Activated naive CD8-positive, alpha-beta T cell (primary cell): ENCODE measurements around the gene SIDT1.
A peak's percentile ranks its signal among the peaks of the same experiment; 100 is the strongest.

ENCODE experiments used
- H3K27ac Mint-ChIP-seq: one replicate; pipeline ENCODE4 v1.8.0; 2021; ENCODE audit warnings: mixed read lengths
- H3K27me3 Mint-ChIP-seq: one replicate; pipeline ENCODE4 v1.8.0; 2021; ENCODE audit warnings: mixed read lengths
- H3K36me3 Mint-ChIP-seq: one replicate; pipeline ENCODE4 v1.8.0; 2021; ENCODE audit warnings: mixed read lengths
- H3K4me1 Mint-ChIP-seq: one replicate; pipeline ENCODE4 v1.8.0; 2021; ENCODE audit warnings: low read depth, mixed read lengths
- H3K4me3 Mint-ChIP-seq: one replicate; pipeline ENCODE4 v1.8.0; 2021; ENCODE audit warnings: mild to moderate bottlenecking, mixed read lengths
- H3K9me3 Mint-ChIP-seq: one replicate; pipeline ENCODE4 v1.8.0; 2021; ENCODE audit warnings: low read depth, mixed read lengths

Gene SIDT1

GRCh38 chr3:113597596-113598354, 65.4 kb downstream of the SIDT1 start:
- H3K4me1 Mint-ChIP-seq: no peaks in the 10 kb centered on the region
- H3K4me3 Mint-ChIP-seq: no peak overlapping the region
- H3K9me3 Mint-ChIP-seq: no peaks in the 10 kb centered on the region
- H3K27ac Mint-ChIP-seq: no peak overlapping the region
- peaks cover 12% of the 10 kb centered on the region for H3K36me3 Mint-ChIP-seq
- H3K27me3 Mint-ChIP-seq: no peaks in the 10 kb centered on the region

DNA sequence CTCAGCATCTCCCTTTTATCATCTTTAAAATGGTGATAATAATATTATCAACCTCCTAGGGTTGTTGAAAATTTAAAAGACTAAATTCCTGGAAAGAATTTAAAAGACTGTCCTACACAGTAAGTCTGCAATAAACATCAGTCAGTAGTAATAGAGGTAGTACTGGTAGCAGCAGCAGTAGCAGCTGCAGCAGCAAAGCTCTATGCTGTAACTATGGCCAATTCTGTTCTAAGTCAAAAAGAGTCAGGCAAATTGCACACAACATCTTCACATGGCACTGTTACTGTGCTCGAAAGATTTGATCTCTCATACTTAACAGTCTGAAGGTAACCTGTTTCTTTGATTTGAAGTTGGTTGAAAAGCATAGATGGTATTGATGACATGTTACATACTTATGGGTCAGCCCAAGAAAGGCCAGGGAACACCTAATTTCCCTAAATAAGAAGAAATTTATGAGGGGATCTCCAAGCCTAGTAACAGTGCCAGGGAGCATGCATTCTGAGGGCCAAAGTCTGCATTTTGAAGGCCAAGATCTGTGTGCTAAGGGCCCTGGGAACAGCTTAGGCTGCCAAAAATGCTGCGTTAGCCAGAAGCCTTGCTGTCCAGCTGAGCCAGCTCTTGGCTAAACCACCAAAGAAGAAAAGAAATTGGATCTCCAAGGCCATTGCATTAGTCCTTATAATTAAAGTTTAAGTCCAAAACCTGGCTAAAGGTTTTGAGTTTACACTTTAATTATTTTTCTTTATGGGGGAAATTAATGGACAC, 68.2 kb downstream of the SIDT1 start:
- H3K27ac Mint-ChIP-seq: no peak overlapping the region
- no peaks in the 10 kb centered on the region for H3K27me3 Mint-ChIP-seq
- no peaks in the 10 kb centered on the region for H3K9me3 Mint-ChIP-seq
- H3K36me3 Mint-ChIP-seq: peaks cover 10% of the 10 kb centered on the region
- H3K4me3 Mint-ChIP-seq: no peak overlapping the region
- H3K4me1 Mint-ChIP-seq: peaks cover 4% of the 10 kb centered on the region

- Mint-ChIP-seq H3K36me3 (peaks cover 10% of the 10 kb centered on the region), H3K27me3 (no peaks in the 10 kb centered on the region), H3K9me3 (no peaks in the 10 kb centered on the region), H3K27ac (no peak overlapping the region), H3K4me3 (no peak overlapping the region), H3K4me1 (peaks cover 10% of the 10 kb centered on the region)
Measured at GRCh38 chr3:113601240-113601639, 68.9 kb downstream of the SIDT1 start.

DNA sequence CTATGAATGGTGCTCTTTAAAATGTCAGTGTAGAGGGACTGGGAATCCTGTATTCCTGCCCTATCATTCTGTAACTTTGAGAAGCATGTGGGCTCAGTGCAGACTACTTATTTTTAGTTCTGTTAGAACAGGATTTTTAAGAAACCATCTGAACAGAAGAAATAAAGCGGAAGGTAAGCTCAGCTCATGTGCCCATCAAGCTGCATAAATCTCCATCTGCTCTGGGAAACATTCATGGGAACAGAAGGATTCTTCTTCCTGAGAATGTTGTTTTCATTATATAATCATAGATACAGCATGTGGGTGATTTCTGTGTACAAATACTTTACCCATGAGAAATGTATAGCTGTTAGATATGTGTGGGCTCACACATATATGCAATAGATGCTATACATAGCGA, 69.9 kb downstream of the SIDT1 start:
- no peak overlapping the region for H3K27ac Mint-ChIP-seq
- H3K9me3 Mint-ChIP-seq: no peaks in the 10 kb centered on the region
- peaks cover 12% of the 10 kb centered on the region for H3K36me3 Mint-ChIP-seq
- H3K27me3 Mint-ChIP-seq: no peaks in the 10 kb centered on the region
- no peak overlapping the region for H3K4me3 Mint-ChIP-seq
- peaks cover 20% of the 10 kb centered on the region for H3K4me1 Mint-ChIP-seq

DNA sequence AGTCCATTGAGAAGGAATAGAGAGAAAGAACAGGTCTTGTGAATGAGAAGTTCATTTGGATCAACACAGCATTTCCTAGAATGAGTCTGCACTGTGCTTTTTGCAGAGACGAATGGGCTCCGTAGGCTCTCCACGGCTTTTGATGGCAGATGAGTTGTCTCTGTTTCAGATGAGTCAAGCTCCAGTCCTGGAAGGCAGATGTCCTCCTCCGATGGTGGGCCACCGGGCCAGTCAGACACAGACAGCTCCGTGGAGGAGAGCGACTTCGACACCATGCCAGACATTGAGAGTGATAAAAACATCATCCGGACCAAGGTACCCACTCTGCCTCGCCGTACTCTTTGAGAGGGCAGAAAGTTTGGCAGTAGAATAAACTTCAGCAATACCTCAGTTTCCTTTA, 70.5 kb downstream of the SIDT1 start:
- Mint-ChIP-seq H3K9me3 (no peaks in the 10 kb centered on the region), H3K27ac (no peak overlapping the region), H3K4me1 (peaks cover 23% of the 10 kb centered on the region), H3K27me3 (no peaks in the 10 kb centered on the region), H3K36me3 (peaks cover 12% of the 10 kb centered on the region), H3K4me3 (no peak overlapping the region)

DNA sequence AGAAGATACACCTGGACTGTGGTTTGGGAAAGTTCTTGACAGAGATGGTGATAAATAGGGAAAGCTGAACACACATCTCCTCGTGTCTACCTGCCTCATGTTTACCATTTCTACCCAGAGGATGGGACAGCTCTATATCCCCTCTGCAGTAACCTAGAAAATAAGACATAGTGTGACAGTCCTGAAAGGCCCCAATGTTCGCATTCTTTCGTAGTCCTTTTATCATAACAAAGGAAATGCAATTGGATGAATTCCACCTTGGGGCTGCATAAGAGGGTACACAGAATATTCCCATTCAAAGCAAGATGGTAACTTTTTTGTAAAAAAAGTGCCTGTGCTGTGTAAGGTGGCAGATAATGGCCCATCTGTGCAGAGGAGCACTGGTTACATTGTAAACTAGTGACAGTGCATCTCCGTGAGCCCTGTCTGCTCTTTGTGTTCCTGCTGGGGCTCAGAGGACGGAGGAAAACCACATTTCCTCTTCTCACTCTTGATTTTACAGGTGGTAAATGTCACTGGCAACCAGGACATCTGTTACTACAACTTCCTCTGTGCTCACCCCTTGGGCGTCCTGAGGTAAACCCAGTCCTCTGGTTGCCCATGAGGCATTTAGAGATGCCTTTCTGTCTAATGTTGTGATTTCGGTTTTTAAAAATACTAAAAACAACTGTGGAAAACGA, 74.3 kb downstream of the SIDT1 start:
- peak overlapping the region; percentile 38 for H3K27ac Mint-ChIP-seq
- H3K4me1 Mint-ChIP-seq: peaks cover 28% of the 10 kb centered on the region
- peaks cover 16% of the 10 kb centered on the region for H3K36me3 Mint-ChIP-seq
- H3K27me3 Mint-ChIP-seq: no peaks in the 10 kb centered on the region
- no peaks in the 10 kb centered on the region for H3K9me3 Mint-ChIP-seq
- H3K4me3 Mint-ChIP-seq: peak overlapping the region; percentile 43

DNA sequence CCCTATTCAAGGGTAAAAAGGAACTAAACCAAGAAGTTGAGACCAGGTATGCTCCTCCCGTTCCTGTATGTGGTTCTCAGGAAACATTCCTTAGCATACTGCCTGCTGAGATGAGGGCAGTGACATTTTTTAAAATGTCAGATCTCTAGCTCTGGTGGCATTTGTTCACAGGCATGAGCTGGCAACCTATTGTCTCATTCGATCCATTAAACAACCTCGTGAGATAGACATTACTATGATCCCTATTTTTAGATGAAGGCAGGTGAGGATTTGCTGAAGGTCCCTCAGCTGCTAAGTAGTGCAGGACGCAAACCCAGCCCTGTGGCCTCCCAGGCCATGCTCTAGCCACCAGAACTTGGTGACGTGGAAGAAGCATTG, 74.9 kb downstream of the SIDT1 start:
- Mint-ChIP-seq H3K4me3 (peak overlapping the region; percentile 43), H3K9me3 (no peaks in the 10 kb centered on the region), H3K4me1 (peaks cover 28% of the 10 kb centered on the region), H3K27me3 (no peaks in the 10 kb centered on the region), H3K27ac (peak overlapping the region; percentile 38), H3K36me3 (peaks cover 16% of the 10 kb centered on the region)

GRCh38 chr3:113614402-113614801, 82.0 kb downstream of the SIDT1 start:
- Mint-ChIP-seq H3K4me3 (no peak overlapping the region), H3K4me1 (no peaks in the 10 kb centered on the region), H3K27me3 (no peaks in the 10 kb centered on the region), H3K9me3 (no peaks in the 10 kb centered on the region), H3K27ac (no peak overlapping the region), H3K36me3 (peaks cover 6% of the 10 kb centered on the region)

GRCh38 chr3:113615976-113616375, 83.6 kb downstream of the SIDT1 start:
- Mint-ChIP-seq H3K36me3 (peaks cover 2% of the 10 kb centered on the region), H3K9me3 (no peaks in the 10 kb centered on the region), H3K4me3 (no peak overlapping the region), H3K4me1 (no peaks in the 10 kb centered on the region), H3K27ac (no peak overlapping the region), H3K27me3 (no peaks in the 10 kb centered on the region)

DNA sequence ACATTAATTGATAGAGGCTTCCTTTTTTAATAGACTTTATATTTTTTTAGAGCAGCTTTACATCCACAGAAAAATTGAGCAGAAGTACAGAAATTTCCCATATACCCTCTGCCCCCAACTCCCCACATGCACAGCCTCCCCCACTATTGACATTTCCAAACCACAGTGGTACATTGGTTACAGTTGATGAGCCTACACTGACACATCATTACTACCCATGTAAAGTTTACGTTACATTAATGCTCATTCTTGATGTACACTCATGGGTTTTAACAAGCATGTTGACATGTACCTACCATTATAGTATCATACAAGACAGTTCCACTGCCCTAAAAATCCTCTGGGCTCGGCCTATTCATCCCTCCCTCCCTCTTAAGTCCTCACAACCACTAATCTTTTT, 85.4 kb downstream of the SIDT1 start:
- Mint-ChIP-seq H3K4me1 (no peaks in the 10 kb centered on the region), H3K27me3 (no peaks in the 10 kb centered on the region), H3K4me3 (no peak overlapping the region), H3K36me3 (no peaks in the 10 kb centered on the region), H3K9me3 (no peaks in the 10 kb centered on the region), H3K27ac (no peak overlapping the region)

DNA sequence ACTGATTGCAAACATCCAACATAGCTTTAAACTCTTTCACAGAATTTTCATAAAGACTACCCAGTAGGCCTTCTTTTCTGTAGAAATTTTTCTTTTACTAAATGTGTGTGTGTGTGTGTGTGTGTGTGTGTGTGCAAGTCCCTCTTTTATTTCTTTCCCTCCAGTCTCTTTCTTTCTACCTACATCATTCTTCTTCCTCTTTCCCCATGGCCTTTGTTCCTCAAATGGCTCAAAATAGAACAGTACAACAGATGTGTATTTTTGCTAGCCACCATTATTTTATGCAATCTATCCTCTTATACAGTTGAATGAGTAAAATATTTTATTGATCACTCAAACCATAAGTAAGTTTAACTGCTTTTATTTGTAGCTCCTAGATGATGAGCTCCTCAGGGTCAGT, 87.7 kb downstream of the SIDT1 start:
- Mint-ChIP-seq H3K9me3 (no peaks in the 10 kb centered on the region), H3K36me3 (peaks cover 4% of the 10 kb centered on the region), H3K27me3 (no peaks in the 10 kb centered on the region), H3K4me1 (no peaks in the 10 kb centered on the region), H3K27ac (no peak overlapping the region), H3K4me3 (no peak overlapping the region)

DNA sequence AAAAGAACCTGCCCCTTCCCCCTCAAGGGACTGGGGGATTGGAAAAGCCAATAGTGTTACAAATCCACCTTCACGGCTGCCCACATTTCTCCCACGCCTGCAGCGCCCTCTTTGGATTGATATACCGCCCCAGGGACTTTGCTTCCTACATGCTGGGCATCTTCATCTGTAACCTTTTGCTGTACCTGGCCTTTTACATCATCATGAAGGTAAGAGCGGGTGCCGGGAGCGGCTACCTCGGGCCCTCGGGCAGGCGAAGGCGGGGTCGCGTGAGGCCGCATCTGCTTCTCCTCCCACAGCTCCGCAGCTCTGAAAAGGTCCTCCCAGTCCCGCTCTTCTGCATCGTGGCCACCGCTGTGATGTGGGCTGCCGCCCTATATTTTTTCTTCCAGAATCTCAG, 91.0 kb downstream of the SIDT1 start:
- Mint-ChIP-seq H3K4me3 (no peak overlapping the region), H3K4me1 (no peaks in the 10 kb centered on the region), H3K27ac (no peak overlapping the region), H3K36me3 (peaks cover 6% of the 10 kb centered on the region), H3K9me3 (no peaks in the 10 kb centered on the region), H3K27me3 (no peaks in the 10 kb centered on the region)

GRCh38 chr3:113623811-113624210, 91.5 kb downstream of the SIDT1 start:
- Mint-ChIP-seq H3K27ac (no peak overlapping the region), H3K4me1 (no peaks in the 10 kb centered on the region), H3K27me3 (no peaks in the 10 kb centered on the region), H3K4me3 (no peak overlapping the region), H3K9me3 (no peaks in the 10 kb centered on the region), H3K36me3 (peaks cover 6% of the 10 kb centered on the region)

GRCh38 chr3:113625834-113626233, 93.5 kb downstream of the SIDT1 start:
- Mint-ChIP-seq H3K4me3 (no peak overlapping the region), H3K27ac (peak overlapping the region; percentile 18), H3K4me1 (no peaks in the 10 kb centered on the region), H3K9me3 (no peaks in the 10 kb centered on the region), H3K36me3 (peaks cover 6% of the 10 kb centered on the region), H3K27me3 (no peaks in the 10 kb centered on the region)
